HCT116 (cell line): ENCODE results near the gene KDM7A.

Source experiments
- EGR1 ChIP-seq: IDR thresholded peaks from 2 replicates; pipeline ENCODE4 v1.6.1; 2012; ENCODE audit warnings: low read depth
- ELF1 ChIP-seq: IDR thresholded peaks from 2 replicates; pipeline ENCODE4 v1.6.1; 2012; ENCODE audit warnings: low read depth, borderline replicate concordance
- EZH2 ChIP-seq: fragments of 200-600 bp; sonication (generic); IDR thresholded peaks from 2 replicates; pipeline ENCODE4 v1.6.1; 2017; ENCODE audit warnings: antibody characterized with exemption, mixed run types
- EZH2phosphoT487 ChIP-seq: fragments of 200-600 bp; IDR thresholded peaks from 2 replicates; pipeline ENCODE4 v1.6.1; 2018; ENCODE audit warnings: antibody characterized with exemption, borderline replicate concordance
- JUND ChIP-seq: IDR thresholded peaks from 2 replicates; pipeline ENCODE4 v1.6.1; 2012
- POLR2A ChIP-seq: IDR thresholded peaks from 2 replicates; pipeline ENCODE4 v1.7.0; 2011; ENCODE audit warnings: borderline replicate concordance; ENCODE audit not compliant: insufficient read depth, insufficient read length; ENCODE audit errors: extremely low read depth
- POLR2AphosphoS5 ChIP-seq: IDR thresholded peaks from 2 replicates; pipeline ENCODE4 v1.6.1; 2011; ENCODE audit warnings: mild to moderate bottlenecking, low read depth, low read length, moderate library complexity
- RAD21 ChIP-seq: IDR thresholded peaks from 2 replicates; pipeline ENCODE4 v1.6.1; 2012; ENCODE audit warnings: low read depth, mild to moderate bottlenecking
- SIN3A ChIP-seq: IDR thresholded peaks from 2 replicates; pipeline ENCODE4 v1.6.1; 2012; ENCODE audit warnings: low read depth
- SP1 ChIP-seq: IDR thresholded peaks from 2 replicates; pipeline ENCODE4 v1.6.1; 2012; ENCODE audit warnings: low read depth
- SRF ChIP-seq: IDR thresholded peaks from 2 replicates; pipeline ENCODE4 v1.6.1; 2012; ENCODE audit warnings: low read depth
- YY1 ChIP-seq: IDR thresholded peaks from 2 replicates; pipeline ENCODE4 v1.6.1; 2011; ENCODE audit warnings: low read length, low read depth, moderate library complexity, mild to moderate bottlenecking; ENCODE audit not compliant: insufficient replicate concordance; ENCODE audit errors: extremely low read depth
- ZBTB33 ChIP-seq: IDR thresholded peaks from 2 replicates; pipeline ENCODE4 v1.6.1; 2011; ENCODE audit warnings: mild to moderate bottlenecking, low read length, moderate library complexity; ENCODE audit not compliant: insufficient replicate concordance; ENCODE audit errors: extremely low read depth
- TF ChIP-seq, protein P1 (sequence below), 3 experiments: fragments of 200-600 bp in 1 of 3; sonication (generic) in 1 of 3; IDR thresholded peaks in 2 of 3; conservative IDR thresholded peaks in 1 of 3; 2 replicates each; pipeline ENCODE4 v1.5.1; 2012 to 2017; ENCODE audit warnings: low read depth in 2 of 3, low read length in 2 of 3, antibody characterized with exemption in 1 of 3, borderline replicate concordance in 1 of 3, control low read depth in 1 of 3, mild to moderate bottlenecking in 1 of 3, mixed read lengths in 1 of 3, mixed run types in 1 of 3, moderate library complexity in 1 of 3; ENCODE audit not compliant: insufficient read depth in 1 of 3

- TF ChIP-seq EZH2phosphoT487 (no peak), RAD21 (no peak), EZH2 (no peak), YY1 (no peak), POLR2A (no peak), ZBTB33 (no peak), POLR2AphosphoS5 (no peak), JUND (no peak), ELF1 (no peak), EGR1 (no peak), SIN3A (no peak), SP1 (no peak), SRF (no peak)
- TF ChIP-seq, protein P1, sequence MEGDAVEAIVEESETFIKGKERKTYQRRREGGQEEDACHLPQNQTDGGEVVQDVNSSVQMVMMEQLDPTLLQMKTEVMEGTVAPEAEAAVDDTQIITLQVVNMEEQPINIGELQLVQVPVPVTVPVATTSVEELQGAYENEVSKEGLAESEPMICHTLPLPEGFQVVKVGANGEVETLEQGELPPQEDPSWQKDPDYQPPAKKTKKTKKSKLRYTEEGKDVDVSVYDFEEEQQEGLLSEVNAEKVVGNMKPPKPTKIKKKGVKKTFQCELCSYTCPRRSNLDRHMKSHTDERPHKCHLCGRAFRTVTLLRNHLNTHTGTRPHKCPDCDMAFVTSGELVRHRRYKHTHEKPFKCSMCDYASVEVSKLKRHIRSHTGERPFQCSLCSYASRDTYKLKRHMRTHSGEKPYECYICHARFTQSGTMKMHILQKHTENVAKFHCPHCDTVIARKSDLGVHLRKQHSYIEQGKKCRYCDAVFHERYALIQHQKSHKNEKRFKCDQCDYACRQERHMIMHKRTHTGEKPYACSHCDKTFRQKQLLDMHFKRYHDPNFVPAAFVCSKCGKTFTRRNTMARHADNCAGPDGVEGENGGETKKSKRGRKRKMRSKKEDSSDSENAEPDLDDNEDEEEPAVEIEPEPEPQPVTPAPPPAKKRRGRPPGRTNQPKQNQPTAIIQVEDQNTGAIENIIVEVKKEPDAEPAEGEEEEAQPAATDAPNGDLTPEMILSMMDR (IDR thresholded peaks at IDR 0.05 in 2 of 3, conservative IDR thresholded peaks at IDR 0.05 in 1 of 3; ENCODE audit: borderline replicate concordance in 1 of 3, insufficient read depth in 1 of 3, low read depth in 2 of 3, low read length in 2 of 3): no peak
Observed at GRCh38 chr7:140074780-140075179, 102.0 kb downstream of the KDM7A start.
